ENCODE results near the gene CREB3L2. TPM values are rescaled to one million over a fixed set of nuclear protein-coding genes. Genes with fewer than 3 reads are reported as not detected.
A peak's percentile ranks its signal among the peaks of the same experiment; 100 is the strongest.

Gene CREB3L2
- total RNA-seq, 2 experiments from 2014 or later: 42.2 to 44.7 TPM

- H3K9me3 Mint-ChIP-seq: no peaks in the 10 kb centered on the region
- peaks cover 51% of the 10 kb centered on the region for H3K36me3 Mint-ChIP-seq (ENCODE audit: low read depth)
- no peak overlapping the region for H3K4me3 Mint-ChIP-seq
- ChIA-PET POLR2A (interaction anchor here (1.9 to 2.5 kb wide), 3 partner anchors 31 to 104 kb away, joined by 6 to 8 read pairs (median 7); partner anchors contain the start of gene CREB3L2), CTCF (interaction anchor here (0.6 to 8.7 kb wide), 11 partner anchors 8 to 256 kb away, joined by 3 to 117 read pairs (median 5); partner anchors contain the start of gene CREB3L2)
- DNase-seq: no peak
- H3K4me1 Mint-ChIP-seq: peaks cover 10% of the 10 kb centered on the region
- no peaks in the 10 kb centered on the region for H3K27me3 Mint-ChIP-seq
- no peak overlapping the region for H3K27ac Mint-ChIP-seq
These were observed 97.1 kb downstream of the CREB3L2 start for GRCh38 chr7:137904833-137905232.

- no peaks in the 10 kb centered on the region for H3K9me3 Mint-ChIP-seq
- no peak overlapping the region for H3K27ac Mint-ChIP-seq
- DNase-seq: peak; percentile 66
- ChIA-PET CTCF (interaction anchor here (0.6 to 8.7 kb wide), 22 partner anchors 9 to 921 kb away, joined by 3 to 117 read pairs (median 6); partner anchors contain the start of gene CREB3L2), POLR2A (interaction anchor here (0.9 to 2.2 kb wide), 6 partner anchors 32 to 835 kb away, joined by 3 to 7 read pairs (median 4); partner anchors contain the start of gene CREB3L2)
- H3K27me3 Mint-ChIP-seq: no peaks in the 10 kb centered on the region
- H3K36me3 Mint-ChIP-seq (ENCODE audit: low read depth): peaks cover 56% of the 10 kb centered on the region
- H3K4me1 Mint-ChIP-seq: peaks cover 20% of the 10 kb centered on the region
- H3K4me3 Mint-ChIP-seq: no peak overlapping the region
These were observed 98.3 kb downstream of the CREB3L2 start for GRCh38 chr7:137903382-137904169.

- Mint-ChIP-seq H3K27ac (no peak overlapping the region), H3K36me3 (ENCODE audit: low read depth) (peaks cover 59% of the 10 kb centered on the region), H3K9me3 (no peaks in the 10 kb centered on the region), H3K4me1 (peaks cover 36% of the 10 kb centered on the region), H3K27me3 (no peaks in the 10 kb centered on the region), H3K4me3 (no peak overlapping the region)
- no peak for DNase-seq
- ChIA-PET POLR2A (no interaction called here), CTCF (interaction anchor here (0.8 to 8.7 kb wide), 9 partner anchors 8 to 274 kb away, joined by 3 to 117 read pairs (median 4); partner anchors contain the start of gene CREB3L2)
These were observed 101.7 kb downstream of the CREB3L2 start for GRCh38 chr7:137900137-137900536.

- H3K27ac Mint-ChIP-seq: peak overlapping the region; percentile 52
- H3K27me3 Mint-ChIP-seq: no peaks in the 10 kb centered on the region
- CTCF ChIA-PET: interaction anchor here (0.8 to 8.7 kb wide), 9 partner anchors 8 to 273 kb away, joined by 3 to 117 read pairs (median 4); partner anchors contain the start of gene CREB3L2
- H3K4me3 Mint-ChIP-seq: peak overlapping the region; percentile 0
- H3K36me3 Mint-ChIP-seq (ENCODE audit: low read depth): peaks cover 64% of the 10 kb centered on the region
- H3K9me3 Mint-ChIP-seq: no peaks in the 10 kb centered on the region
- H3K4me1 Mint-ChIP-seq: peaks cover 39% of the 10 kb centered on the region
- POLR2A ChIA-PET: no interaction called here
- peak; percentile 78 for DNase-seq
These were observed 102.8 kb downstream of the CREB3L2 start for GRCh38 chr7:137898839-137899721.

GRCh38 chr7:137895301-137896221 is 106.3 kb downstream of the CREB3L2 start:
- Mint-ChIP-seq H3K27ac (peak overlapping the region; percentile 34), H3K36me3 (ENCODE audit: low read depth) (peaks cover 68% of the 10 kb centered on the region), H3K9me3 (no peaks in the 10 kb centered on the region), H3K4me3 (no peak overlapping the region), H3K27me3 (no peaks in the 10 kb centered on the region), H3K4me1 (peaks cover 32% of the 10 kb centered on the region)
- no peak for DNase-seq
- CTCF ChIA-PET: interaction anchor here (0.5 to 1.6 kb wide), 5 partner anchors 9 to 290 kb away, joined by 3 to 5 read pairs (median 4); no protein-coding TSS in a partner anchor
- POLR2A ChIA-PET: no interaction called here

GRCh38 chr7:137893143-137893742 is 108.6 kb downstream of the CREB3L2 start:
- H3K27ac Mint-ChIP-seq: no peak overlapping the region

DNA sequence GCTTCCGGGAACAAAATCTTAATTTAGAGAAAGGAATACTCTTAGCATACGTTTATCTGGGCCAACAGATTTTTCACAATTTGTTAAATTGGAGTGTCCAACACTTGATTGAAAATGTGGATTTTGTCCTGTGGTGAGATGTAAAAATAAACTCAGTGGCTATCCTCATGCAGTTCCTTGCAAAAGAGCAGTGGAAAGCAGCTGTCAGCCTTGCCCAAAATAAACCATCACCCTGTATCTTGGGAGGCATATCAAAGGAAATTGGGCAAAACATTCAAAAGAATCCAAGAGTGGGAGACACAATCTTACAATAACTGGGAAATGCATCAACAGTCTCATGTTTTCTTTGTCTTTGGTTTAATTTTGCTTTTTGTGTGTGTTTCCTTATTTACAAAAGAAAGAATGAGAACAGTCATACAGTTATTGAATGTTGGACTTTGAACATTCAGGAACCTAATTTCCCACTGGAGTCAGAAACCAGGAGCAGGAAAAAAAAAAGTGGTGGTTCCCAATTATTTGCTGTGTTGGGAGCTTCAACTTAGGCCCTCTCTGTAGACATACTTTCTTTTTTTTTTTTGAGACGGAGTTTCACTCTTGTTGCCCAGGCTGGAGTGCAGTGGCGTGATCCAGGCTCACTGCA is 110.8 kb downstream of the CREB3L2 start:
- no peak overlapping the region for H3K27ac Mint-ChIP-seq

More at GRCh38 chr7:137893143-137893742, 108.6 kb downstream of the CREB3L2 start:
- peaks cover 25% of the 10 kb centered on the region for H3K4me1 Mint-ChIP-seq
- DNase-seq: no peak
- CTCF ChIA-PET: interaction anchor here (0.9 to 1.5 kb wide), 4 partner anchors 9 to 237 kb away, joined by 3 to 4 read pairs (median 3); no protein-coding TSS in a partner anchor
- no peak overlapping the region for H3K4me3 Mint-ChIP-seq
- no peaks in the 10 kb centered on the region for H3K27me3 Mint-ChIP-seq
- H3K36me3 Mint-ChIP-seq (ENCODE audit: low read depth): peaks cover 57% of the 10 kb centered on the region
- H3K9me3 Mint-ChIP-seq: no peaks in the 10 kb centered on the region
- POLR2A ChIA-PET: no interaction called here

DNA sequence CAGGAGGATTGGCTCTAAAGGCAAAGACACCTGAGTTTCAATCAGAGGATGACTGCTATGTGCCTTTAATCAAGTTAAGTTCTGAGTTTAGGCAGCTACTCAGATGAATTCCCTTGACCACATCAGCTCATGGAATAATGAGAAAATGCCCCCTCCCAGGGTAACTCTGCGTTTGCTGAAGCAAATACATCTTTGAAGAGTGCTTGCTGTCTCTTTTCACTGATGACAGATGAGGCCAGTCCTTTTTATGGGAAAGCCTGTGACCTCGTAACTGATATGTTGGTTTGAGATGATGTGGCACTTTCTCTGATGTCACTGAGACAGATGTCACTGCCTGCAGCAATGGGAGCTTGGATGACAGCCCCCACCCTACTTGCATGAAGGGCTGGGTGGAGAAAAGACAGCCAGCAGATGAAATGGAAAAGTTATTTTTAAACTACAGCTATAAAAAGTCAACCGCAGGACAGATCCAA is 111.4 kb downstream of the CREB3L2 start:
- CTCF ChIA-PET: interaction anchor here (1.3 kb wide), 1 partner anchor 9 kb away, joined by 4 read pairs; no protein-coding TSS in a partner anchor
- Mint-ChIP-seq H3K4me3 (no peak overlapping the region), H3K4me1 (peaks cover 13% of the 10 kb centered on the region), H3K27me3 (no peaks in the 10 kb centered on the region), H3K27ac (no peak overlapping the region), H3K36me3 (ENCODE audit: low read depth) (peaks cover 40% of the 10 kb centered on the region), H3K9me3 (no peaks in the 10 kb centered on the region)
- POLR2A ChIA-PET: no interaction called here
- no peak for DNase-seq

More for the DNA sequence above, 110.8 kb downstream of the CREB3L2 start:
- Mint-ChIP-seq H3K9me3 (no peaks in the 10 kb centered on the region), H3K4me3 (no peak overlapping the region), H3K36me3 (ENCODE audit: low read depth) (peaks cover 43% of the 10 kb centered on the region), H3K4me1 (peaks cover 19% of the 10 kb centered on the region), H3K27me3 (no peaks in the 10 kb centered on the region)
- CTCF ChIA-PET: interaction anchor here (1.3 kb wide), 1 partner anchor 8 kb away, joined by 4 read pairs; no protein-coding TSS in a partner anchor
- POLR2A ChIA-PET: no interaction called here
- no peak for DNase-seq

GRCh38 chr7:137888241-137888640 is 113.6 kb downstream of the CREB3L2 start:
- H3K36me3 Mint-ChIP-seq (ENCODE audit: low read depth): peaks cover 26% of the 10 kb centered on the region
- POLR2A ChIA-PET: interaction anchor here (0.5 kb wide), 1 partner anchor 420 kb away, joined by 3 read pairs; no protein-coding TSS in a partner anchor

GRCh38 chr7:137886746-137887145 is 115.1 kb downstream of the CREB3L2 start:
- H3K36me3 Mint-ChIP-seq (ENCODE audit: low read depth): peaks cover 28% of the 10 kb centered on the region

More at GRCh38 chr7:137888241-137888640, 113.6 kb downstream of the CREB3L2 start:
- CTCF ChIA-PET: no interaction called here
- DNase-seq: no peak
- H3K4me3 Mint-ChIP-seq: no peak overlapping the region
- no peak overlapping the region for H3K27ac Mint-ChIP-seq
- no peaks in the 10 kb centered on the region for H3K27me3 Mint-ChIP-seq
- H3K4me1 Mint-ChIP-seq: peaks cover 6% of the 10 kb centered on the region
- no peaks in the 10 kb centered on the region for H3K9me3 Mint-ChIP-seq

DNA sequence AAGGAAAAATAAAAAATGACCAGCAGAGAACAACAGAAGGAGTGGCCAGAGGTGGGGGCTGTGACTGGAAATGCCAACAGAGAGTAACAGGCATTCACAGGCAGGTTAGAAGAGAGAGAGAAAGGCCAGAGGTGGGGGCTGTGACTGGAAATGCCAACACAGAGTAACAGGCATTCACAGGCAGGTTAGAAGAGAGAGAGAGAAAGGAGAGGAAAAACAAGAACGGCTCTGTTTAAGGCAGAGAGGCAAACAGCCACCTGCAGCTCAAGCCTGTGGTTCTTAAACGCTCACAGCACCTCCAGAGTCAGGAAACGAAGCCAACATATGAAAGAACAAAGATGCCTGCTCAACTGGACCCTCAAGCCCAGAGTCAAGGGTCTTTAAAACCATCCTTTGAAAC is 115.6 kb downstream of the CREB3L2 start:
- ChIA-PET POLR2A (no interaction called here), CTCF (no interaction called here)
- Mint-ChIP-seq H3K27me3 (no peaks in the 10 kb centered on the region), H3K9me3 (no peaks in the 10 kb centered on the region), H3K27ac (no peak overlapping the region), H3K4me1 (peaks cover 18% of the 10 kb centered on the region), H3K36me3 (ENCODE audit: low read depth) (peaks cover 30% of the 10 kb centered on the region), H3K4me3 (no peak overlapping the region)
- DNase-seq: no peak

More at GRCh38 chr7:137886746-137887145, 115.1 kb downstream of the CREB3L2 start:
- ChIA-PET CTCF (no interaction called here), POLR2A (no interaction called here)
- no peak for DNase-seq
- H3K9me3 Mint-ChIP-seq: no peaks in the 10 kb centered on the region
- H3K27ac Mint-ChIP-seq: no peak overlapping the region
- H3K4me1 Mint-ChIP-seq: peaks cover 17% of the 10 kb centered on the region
- no peaks in the 10 kb centered on the region for H3K27me3 Mint-ChIP-seq
- H3K4me3 Mint-ChIP-seq: no peak overlapping the region

Measured in activated CD4-positive, alpha-beta memory T cell treated with anti-CD3 and anti-CD28 coated beads, Interleukin-2, amount 10 ng/mL, durations not matched to agents 7 days and 5 days (primary cell).